Effector CD8-positive, alpha-beta T cell (primary cell): ENCODE data around the gene EGFLAM.
"Not testable (repeated sequence)": the region's sequence is repeated elsewhere in the genome, so short reads cannot be mapped to it uniquely, and the experiment has no call there.

Experiments used
- DNase-seq: peaks from one replicate; lab custom pipeline; 2025; lab: John Stamatoyannopoulos, UW

The EGFLAM gene

GRCh38 chr5:38329132-38329715 is 70.9 kb downstream of the EGFLAM start:
- no peak for DNase-seq

- no peak for DNase-seq
These were observed 71.8 kb downstream of the EGFLAM start for GRCh38 chr5:38330207-38330606.

DNA sequence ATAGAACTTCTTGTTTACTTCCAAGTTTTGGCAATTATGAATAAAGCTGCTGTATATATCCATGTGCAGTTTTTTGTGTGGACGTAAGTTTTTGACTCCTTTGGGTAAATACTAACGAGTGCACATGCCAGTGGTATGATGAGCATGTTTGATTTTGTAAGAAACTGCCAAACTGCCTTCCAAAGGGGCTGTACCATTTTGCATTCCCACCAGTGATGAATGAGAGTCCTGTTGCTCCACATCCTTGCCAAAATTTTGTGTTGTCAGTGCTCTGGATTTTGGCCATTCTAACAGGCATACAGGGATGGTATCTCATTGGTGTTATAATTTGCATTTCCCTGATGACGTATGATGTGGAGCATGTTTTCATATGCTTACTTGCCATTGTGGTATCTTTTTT is 73.5 kb downstream of the EGFLAM start:
- DNase-seq, result no peak

- not testable (repeated sequence) for DNase-seq
These were observed 74.8 kb downstream of the EGFLAM start for GRCh38 chr5:38333181-38333580.

DNA sequence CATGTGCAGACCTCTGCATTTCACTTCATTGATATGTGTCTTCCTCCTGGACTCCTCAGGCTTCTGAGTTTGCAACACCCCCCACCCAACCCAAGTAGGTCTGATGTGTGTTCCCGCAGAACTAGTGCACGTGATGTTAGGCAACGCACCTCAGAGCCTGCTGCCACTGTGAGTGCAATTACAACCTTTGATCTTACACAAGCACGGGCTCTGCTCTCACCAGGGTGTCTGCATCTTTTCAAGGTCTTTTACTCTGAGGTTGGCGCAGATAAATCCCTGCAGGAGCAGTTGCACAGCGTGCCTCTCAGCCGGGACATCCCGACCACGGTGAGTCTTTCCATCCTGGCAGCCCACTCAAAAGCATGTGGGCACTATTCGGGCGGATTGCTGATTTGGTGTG is 80.1 kb downstream of the EGFLAM start:
- no peak for DNase-seq

GRCh38 chr5:38339446-38339845 is 81.1 kb downstream of the EGFLAM start:
- no peak for DNase-seq

DNA sequence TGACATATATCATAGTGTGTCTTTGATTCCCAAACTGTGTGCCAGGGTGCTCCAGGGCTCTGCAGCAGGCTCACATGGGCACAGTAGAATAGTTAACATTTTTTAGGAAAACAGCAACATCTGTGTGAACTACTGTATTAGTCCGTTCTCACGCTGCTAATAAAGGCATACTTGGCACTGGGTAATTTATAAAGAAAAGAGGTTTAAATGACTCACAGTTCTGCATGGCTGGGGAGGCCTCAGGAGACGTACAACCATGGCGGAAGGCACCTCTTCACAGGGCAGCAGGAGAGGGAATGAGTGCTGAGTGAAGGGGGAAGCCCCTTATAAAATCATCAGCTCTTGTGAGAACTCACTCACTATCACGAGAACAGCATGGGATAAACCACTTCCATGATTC is 82.7 kb downstream of the EGFLAM start:
- DNase-seq, result no peak

- DNase-seq, result no peak
These were observed 83.3 kb downstream of the EGFLAM start for GRCh38 chr5:38341641-38342040.

GRCh38 chr5:38342261-38342660 is 83.9 kb downstream of the EGFLAM start:
- DNase-seq, result no peak

DNA sequence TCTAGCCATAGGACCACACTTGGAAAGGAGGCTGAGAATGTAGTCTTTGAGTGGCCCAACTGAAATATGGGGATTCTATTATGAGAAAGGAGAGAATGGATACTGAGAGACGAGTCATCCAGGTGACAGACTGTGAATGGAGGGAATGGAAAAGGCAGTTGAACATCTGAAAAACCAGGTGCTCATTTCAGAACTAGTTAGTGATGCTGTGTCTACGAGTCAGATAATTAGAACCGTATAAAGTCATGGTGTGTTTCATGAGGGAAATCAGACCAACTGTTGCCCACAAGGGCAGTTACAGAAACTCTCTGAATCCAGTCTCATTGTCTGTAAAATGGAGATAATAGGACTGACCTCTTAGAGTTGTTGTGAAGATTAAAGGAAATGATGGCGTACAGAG is 86.5 kb downstream of the EGFLAM start:
- DNase-seq, result no peak

- no peak for DNase-seq
These were observed 88.2 kb downstream of the EGFLAM start for GRCh38 chr5:38346593-38346992.

- no peak for DNase-seq
These were observed 88.8 kb downstream of the EGFLAM start for GRCh38 chr5:38347040-38347763.

DNA sequence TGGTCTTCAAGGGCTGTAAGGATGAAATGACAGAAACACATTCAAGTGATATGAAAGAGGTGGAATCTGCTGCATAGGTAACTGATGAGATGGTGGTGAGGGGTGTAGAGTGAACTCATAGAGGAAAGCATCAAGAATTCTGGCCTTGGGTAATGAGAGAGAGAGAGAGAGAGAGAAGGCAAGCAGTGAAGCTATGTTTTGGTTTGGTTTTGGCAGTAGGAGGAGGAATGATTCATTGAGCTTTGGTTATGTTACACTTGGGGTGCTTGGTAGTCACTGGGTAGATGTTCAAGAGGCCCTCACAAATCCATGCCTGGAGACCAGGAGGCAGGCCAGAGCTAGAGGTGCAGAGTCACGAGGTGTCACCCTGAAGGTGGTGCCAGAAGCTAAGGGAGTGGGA is 89.5 kb downstream of the EGFLAM start:
- no peak for DNase-seq

- DNase-seq, result no peak
These were observed 102.1 kb downstream of the EGFLAM start for GRCh38 chr5:38360323-38361061.

DNA sequence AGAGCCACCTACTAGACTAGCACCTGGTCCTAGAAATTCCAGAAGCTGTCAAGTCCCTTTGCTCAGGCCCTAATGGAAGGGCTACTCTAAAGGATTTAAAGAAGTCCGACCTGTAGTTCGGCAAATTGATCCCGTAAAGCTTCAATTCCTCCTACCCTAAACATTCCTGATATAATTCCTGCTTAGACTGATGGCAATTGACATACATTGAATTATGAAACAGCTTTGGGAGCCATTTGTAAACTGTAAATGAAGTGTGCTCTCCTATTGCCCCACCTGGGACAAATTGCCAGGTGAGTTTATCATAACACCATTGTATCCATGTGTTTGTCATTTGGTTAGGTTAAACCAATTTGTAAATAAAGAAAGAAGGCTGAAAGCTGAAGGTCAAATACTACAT is 104.4 kb downstream of the EGFLAM start:
- DNase-seq, result no peak

- DNase-seq, result no peak
These were observed 106.5 kb downstream of the EGFLAM start for GRCh38 chr5:38364825-38365224.

- no peak for DNase-seq
These were observed 109.1 kb downstream of the EGFLAM start for GRCh38 chr5:38367410-38367809.

DNA sequence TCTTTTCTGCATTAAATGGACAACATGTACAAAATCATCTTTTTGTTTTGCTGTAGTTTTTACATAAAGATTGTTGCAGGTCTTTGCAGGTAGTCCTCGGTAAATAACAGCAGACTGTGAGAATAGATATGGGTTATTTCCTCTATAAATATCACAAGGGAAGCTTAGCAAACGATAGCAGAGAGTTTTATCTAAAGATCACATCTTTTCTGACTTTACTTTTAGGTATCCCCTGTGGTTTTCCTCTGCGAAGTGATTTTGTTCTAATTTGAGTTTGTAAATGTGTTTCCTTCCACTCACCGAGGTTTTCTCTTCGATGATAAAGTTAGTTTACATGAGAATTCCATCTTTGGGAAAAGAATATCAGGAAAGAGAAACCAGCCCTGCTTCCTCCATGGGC is 109.6 kb downstream of the EGFLAM start:
- DNase-seq, result no peak

DNA sequence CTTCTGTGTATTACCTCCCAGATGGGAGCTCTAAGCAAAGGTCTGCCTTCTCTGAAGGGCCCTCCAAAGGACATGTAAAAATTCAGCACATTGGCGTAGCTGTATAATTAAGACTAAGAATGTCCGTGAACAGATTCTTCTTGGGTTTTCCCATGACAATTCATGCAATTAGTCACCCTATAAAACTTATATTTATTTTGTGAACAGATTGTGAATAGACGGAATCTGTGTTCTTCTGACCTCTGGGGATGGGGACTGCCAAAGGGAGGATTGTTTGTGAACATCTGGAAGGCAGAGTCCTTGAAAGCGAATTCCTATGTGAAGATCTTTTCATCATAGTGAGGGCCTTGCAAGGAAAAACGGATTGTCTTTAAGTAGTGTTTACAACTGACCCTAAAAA is 111.3 kb downstream of the EGFLAM start:
- no peak for DNase-seq

DNA sequence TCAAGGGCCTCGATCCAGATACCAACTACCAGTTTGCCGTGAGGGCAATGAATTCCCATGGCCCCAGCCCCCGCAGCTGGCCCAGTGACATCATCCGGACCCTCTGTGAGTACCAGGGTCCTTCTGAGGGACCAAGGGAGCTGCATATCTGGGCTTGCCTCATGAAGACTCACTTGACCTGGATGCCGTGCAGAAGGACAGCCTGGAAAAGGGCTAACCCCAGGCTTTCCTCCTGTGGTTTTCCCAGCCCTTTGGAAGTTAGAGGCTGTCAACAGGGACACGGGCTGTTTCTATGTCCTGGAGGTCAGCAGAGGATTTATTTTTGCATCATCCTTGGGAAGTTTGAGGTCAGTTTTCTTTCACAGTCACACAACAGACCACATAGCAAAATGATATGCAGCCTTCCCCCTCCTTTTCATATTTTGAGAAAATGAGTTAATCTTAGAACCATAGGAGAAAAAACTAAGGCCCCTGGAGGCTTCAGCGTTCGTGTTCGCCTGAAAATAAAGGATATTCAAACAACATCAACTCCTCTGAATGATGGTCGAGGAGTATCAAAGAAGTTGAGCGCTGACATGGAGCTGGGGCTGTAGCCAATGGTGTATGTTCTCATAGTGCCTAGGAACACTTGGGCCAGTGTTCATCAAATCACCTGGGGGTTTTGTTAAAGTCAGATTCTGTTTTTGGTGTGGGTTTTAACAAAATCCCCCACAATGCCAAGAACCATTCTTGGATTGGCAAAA is 112.2 kb downstream of the EGFLAM start:
- DNase-seq, result no peak

GRCh38 chr5:38371596-38371995 is 113.2 kb downstream of the EGFLAM start:
- DNase-seq, result no peak

- no peak for DNase-seq
These were observed 115.4 kb downstream of the EGFLAM start for GRCh38 chr5:38373743-38374142.

DNA sequence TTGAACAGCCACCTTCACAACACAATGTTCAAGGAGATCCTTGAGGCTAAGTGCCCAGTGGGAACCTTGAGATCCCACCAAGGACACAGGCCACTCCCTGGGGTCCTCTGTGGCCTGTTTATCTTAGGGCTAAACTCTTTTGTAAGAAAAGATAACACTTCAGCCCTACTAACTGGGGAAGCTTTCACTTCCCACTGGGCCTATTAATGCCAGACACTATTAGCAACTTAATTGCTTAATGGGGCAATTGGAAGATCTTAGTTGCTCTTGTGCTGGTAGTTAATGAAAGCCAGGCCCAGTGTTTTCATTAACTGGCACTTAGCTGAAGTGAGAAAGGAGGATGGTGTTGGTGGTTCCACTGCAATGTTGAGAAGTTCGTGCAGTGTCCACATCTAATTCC is 117.1 kb downstream of the EGFLAM start:
- DNase-seq, result no peak
